GM19397 (cell line): ENCODE data around the gene EFEMP2.

Experiments used
- ATAC-seq: cut with Tn5 transposase; IDR thresholded peaks from one replicate; pipeline ENCODE4 v1.9.1; 2021; ENCODE audit warnings: mild to moderate bottlenecking, moderate library complexity; ENCODE audit not compliant: unreplicated experiment

Gene EFEMP2

GRCh38 chr11:65885808-65886536 lies 13.4 kb upstream of the EFEMP2 start:
- ATAC-seq = no peak

- no peak for ATAC-seq
Measured at GRCh38 chr11:65885231-65885630, 12.6 kb upstream of the EFEMP2 start.

- ATAC-seq = no peak
Measured at GRCh38 chr11:65884716-65885092, 12.1 kb upstream of the EFEMP2 start.

GRCh38 chr11:65883786-65884715 lies 11.5 kb upstream of the EFEMP2 start:
- ATAC-seq = no peak

GRCh38 chr11:65883058-65883761 lies 10.6 kb upstream of the EFEMP2 start:
- ATAC-seq = no peak

GRCh38 chr11:65882120-65883057 lies 9.8 kb upstream of the EFEMP2 start:
- no peak for ATAC-seq

GRCh38 chr11:65880844-65881421 lies 8.3 kb upstream of the EFEMP2 start:
- no peak for ATAC-seq

GRCh38 chr11:65880027-65880426 lies 7.4 kb upstream of the EFEMP2 start:
- no peak for ATAC-seq

- no peak for ATAC-seq
Measured at GRCh38 chr11:65879617-65880016, 7.0 kb upstream of the EFEMP2 start, which contains the start of gene CTSW. Gene CTSW (plus strand): TSS chr11:65879837. CDS start chr11:65879855, 18 bp downstream.

GRCh38 chr11:65873318-65874156 lies 937 bp upstream of the EFEMP2 start:
- peak; percentile 85 for ATAC-seq

- no peak for ATAC-seq
Measured at GRCh38 chr11:65871811-65872548, 620 bp downstream of the EFEMP2 start.

- no peak for ATAC-seq
Measured at GRCh38 chr11:65870706-65871681, 1.6 kb downstream of the EFEMP2 start.

GRCh38 chr11:65870307-65870658 lies 2.3 kb downstream of the EFEMP2 start:
- no peak for ATAC-seq

- no peak for ATAC-seq
Measured at GRCh38 chr11:65869643-65870306, 2.8 kb downstream of the EFEMP2 start.

- no peak for ATAC-seq
Measured at GRCh38 chr11:65868907-65869306, 3.7 kb downstream of the EFEMP2 start.

- no peak for ATAC-seq
Measured at GRCh38 chr11:65868076-65868667, 4.4 kb downstream of the EFEMP2 start.
